SK-N-SH treated with all-trans-retinoic acid at 6 μM for 48 hours (cell line): Measurements from ENCODE around the gene ACSL5.

ENCODE experiments used
- ATAC-seq: fragments of 200-7000 bp; cut with Tn5 transposase; 3 replicates; pipeline ENCODE4 v1.9.1; 2020; ENCODE audit warnings: mild to moderate bottlenecking, moderate library complexity
- BACH2 ChIP-seq: fragments of 250-450 bp; sonication (Bioruptor Pico); IDR thresholded peaks from 2 replicates; pipeline ENCODE4 v1.9.0; 2021; ENCODE audit warnings: mild to moderate bottlenecking, borderline replicate concordance
- CREB5 ChIP-seq: fragments of 250-450 bp; sonication (Bioruptor Pico); IDR thresholded peaks from 2 replicates; pipeline ENCODE4 v1.5.1; 2020; ENCODE audit warnings: low read depth, mild to moderate bottlenecking, moderate library complexity
- CSRNP3 ChIP-seq: fragments of 250-450 bp; sonication (Bioruptor Pico); IDR thresholded peaks from 2 replicates; pipeline ENCODE4 v1.5.1; 2021; ENCODE audit warnings: mild to moderate bottlenecking, moderate library complexity
- ESRRG ChIP-seq: fragments of 250-450 bp; sonication (Bioruptor Pico); IDR thresholded peaks from 2 replicates; pipeline ENCODE4 v1.6.1; 2021; ENCODE audit warnings: mild to moderate bottlenecking
- GLIS3 ChIP-seq: fragments of 250-450 bp; sonication (Bioruptor Pico); IDR thresholded peaks from 2 replicates; pipeline ENCODE4 v1.5.0; 2020; ENCODE audit warnings: mild to moderate bottlenecking, moderate library complexity
- ISL1 ChIP-seq: fragments of 250-450 bp; sonication (Bioruptor Pico); IDR thresholded peaks from 2 replicates; pipeline ENCODE4 v2.1.2; 2022; ENCODE audit warnings: mild to moderate bottlenecking, moderate library complexity
- OSR1 ChIP-seq: fragments of 250-450 bp; sonication (Bioruptor Pico); IDR thresholded peaks from 2 replicates; pipeline ENCODE4 v1.8.0; 2022; ENCODE audit warnings: moderate library complexity, mild to moderate bottlenecking, inconsistent platforms
- POU6F1 ChIP-seq: fragments of 250-450 bp; sonication (Bioruptor Pico); IDR thresholded peaks from 2 replicates; pipeline ENCODE4 v1.8.0; 2021; ENCODE audit warnings: low read depth, mild to moderate bottlenecking, moderate library complexity, borderline replicate concordance
- PPARA ChIP-seq: fragments of 250-450 bp; sonication (Bioruptor Pico); IDR thresholded peaks from 2 replicates; pipeline ENCODE4 v1.5.0; 2020; ENCODE audit warnings: mild to moderate bottlenecking, borderline replicate concordance
- RARB ChIP-seq: fragments of 250-450 bp; sonication (Bioruptor Pico); IDR thresholded peaks from 2 replicates; pipeline ENCODE4 v1.8.0; 2021; ENCODE audit warnings: mild to moderate bottlenecking, moderate library complexity
- SNAI2 ChIP-seq: fragments of 250-450 bp; sonication (Bioruptor Pico); IDR thresholded peaks from 2 replicates; pipeline ENCODE4 v1.5.0; 2020; ENCODE audit warnings: mild to moderate bottlenecking, moderate library complexity
- TCF4 ChIP-seq: fragments of 250-450 bp; sonication (Bioruptor Pico); IDR thresholded peaks from 2 replicates; pipeline ENCODE4 v1.8.0; 2021; ENCODE audit warnings: mild to moderate bottlenecking, moderate library complexity, borderline replicate concordance
- TOX ChIP-seq: fragments of 250-450 bp; sonication (Bioruptor Pico); IDR thresholded peaks from 2 replicates; pipeline ENCODE4 v1.8.0; 2021; ENCODE audit warnings: mild to moderate bottlenecking, moderate library complexity, borderline replicate concordance
- TSHZ2 ChIP-seq: fragments of 250-450 bp; sonication (Bioruptor Pico); IDR thresholded peaks from 2 replicates; pipeline ENCODE4 v1.5.0; 2020; ENCODE audit warnings: mild to moderate bottlenecking, moderate library complexity
- ZC3H10 ChIP-seq: fragments of 250-450 bp; sonication (Bioruptor Pico); IDR thresholded peaks from 2 replicates; pipeline ENCODE4 v1.5.1; 2021; ENCODE audit warnings: mild to moderate bottlenecking, moderate library complexity
- ZFP3 ChIP-seq: fragments of 250-450 bp; sonication (Bioruptor Pico); IDR thresholded peaks from 2 replicates; pipeline ENCODE4 v1.5.0; 2020; ENCODE audit warnings: mild to moderate bottlenecking, moderate library complexity
- ZFP30 ChIP-seq: fragments of 450-650 bp; formaldehyde crosslinking; IDR thresholded peaks from 2 replicates; pipeline ENCODE4 v1.5.0; 2022; ENCODE audit warnings: mild to moderate bottlenecking, moderate library complexity
- ZNF70 ChIP-seq: fragments of 450-650 bp; formaldehyde crosslinking; IDR thresholded peaks from 2 replicates; pipeline ENCODE4 v1.5.0; 2020; ENCODE audit warnings: mild to moderate bottlenecking, moderate library complexity
- ZNF8 ChIP-seq: fragments of 450-650 bp; formaldehyde crosslinking; IDR thresholded peaks from 2 replicates; pipeline ENCODE4 v1.5.0; 2020; ENCODE audit warnings: mild to moderate bottlenecking, moderate library complexity

ACSL5 gene

GRCh38 chr10:112446855-112447619, 73.1 kb downstream of the ACSL5 start, which contains the start of the genes VTI1A and ZDHHC6:
TSS of gene VTI1A (plus strand) at chr10:112447215. CDS start at chr10:112447374, 159 bp downstream.
TSS of gene ZDHHC6 (minus strand) at chr10:112446914. CDS start at chr10:112445436, 1,478 bp downstream.
- no peak for TF ChIP-seq PPARA
- TF ChIP-seq TCF4 (CRISPR knock-in tag), result peak; percentile 18; the same call in 1 of the 2 replicates
- peak; percentile 6; the same call in 1 of the 2 replicates for TF ChIP-seq TSHZ2 (CRISPR knock-in tag)
- ATAC-seq, result peak; percentile 98

GRCh38 chr10:112447620-112447928, 73.7 kb downstream of the ACSL5 start:
- ATAC-seq, result no peak
- TF ChIP-seq ESRRG (CRISPR knock-in tag) (no peak), GLIS3 (no peak), TSHZ2 (CRISPR knock-in tag) (no peak), ISL1 (CRISPR knock-in tag) (no peak), ZNF8 (CRISPR knock-in tag) (no peak), ZC3H10 (CRISPR knock-in tag) (no peak), ZNF70 (CRISPR knock-in tag) (no peak), ZFP3 (CRISPR knock-in tag) (no peak), RARB (CRISPR knock-in tag) (no peak), TCF4 (CRISPR knock-in tag) (no peak), SNAI2 (CRISPR knock-in tag) (no peak), PPARA (no peak), POU6F1 (CRISPR knock-in tag) (no peak), BACH2 (CRISPR knock-in tag) (no peak), CSRNP3 (CRISPR knock-in tag) (no peak), CREB5 (CRISPR knock-in tag) (no peak)

- no peak for ATAC-seq
- no peak for TF ChIP-seq ZFP3 (CRISPR knock-in tag)
- no peak for TF ChIP-seq CSRNP3 (CRISPR knock-in tag)
- TF ChIP-seq POU6F1 (CRISPR knock-in tag), result no peak
- TF ChIP-seq TCF4 (CRISPR knock-in tag), result no peak
- TF ChIP-seq SNAI2 (CRISPR knock-in tag), result no peak
- no peak for TF ChIP-seq CREB5 (CRISPR knock-in tag)
- TF ChIP-seq GLIS3, result no peak
- no peak for TF ChIP-seq ZFP30 (CRISPR knock-in tag)
- TF ChIP-seq TOX, result no peak
- TF ChIP-seq ZNF8 (CRISPR knock-in tag), result no peak
- TF ChIP-seq OSR1 (CRISPR knock-in tag), result no peak
- TF ChIP-seq RARB (CRISPR knock-in tag), result no peak
- TF ChIP-seq, all 23 proteins: peak for 0
Observed at GRCh38 chr10:112448888-112449287, 75.0 kb downstream of the ACSL5 start.
